ENCODE measurements around the gene TMPRSS3. TPM values are rescaled to one million over a fixed set of nuclear protein-coding genes. Genes with fewer than 3 reads are reported as not detected.

TMPRSS3 gene
- total and polyA plus RNA-seq, 7 donors = 0.16 to 1.3 (median 0.60) TPM; not detected in 4

- no peak overlapping the region for H3K27ac ChIP-seq
- no peaks in the 10 kb centered on the region for H3K4me1 ChIP-seq
- no peak for DNase-seq
- peaks cover 0 to 3% (median 0%) of the 10 kb centered on the region in 4 donors for H3K9me3 ChIP-seq
- WGBS, 2 donors = 60 to 79% methylated on average over 10 of the region's 10 CpGs
- no peaks in the 10 kb centered on the region for H3K36me3 ChIP-seq
- TF ChIP-seq EP300 (IDR thresholded peaks at IDR 0.05) = no peak
- TF ChIP-seq, protein P1, sequence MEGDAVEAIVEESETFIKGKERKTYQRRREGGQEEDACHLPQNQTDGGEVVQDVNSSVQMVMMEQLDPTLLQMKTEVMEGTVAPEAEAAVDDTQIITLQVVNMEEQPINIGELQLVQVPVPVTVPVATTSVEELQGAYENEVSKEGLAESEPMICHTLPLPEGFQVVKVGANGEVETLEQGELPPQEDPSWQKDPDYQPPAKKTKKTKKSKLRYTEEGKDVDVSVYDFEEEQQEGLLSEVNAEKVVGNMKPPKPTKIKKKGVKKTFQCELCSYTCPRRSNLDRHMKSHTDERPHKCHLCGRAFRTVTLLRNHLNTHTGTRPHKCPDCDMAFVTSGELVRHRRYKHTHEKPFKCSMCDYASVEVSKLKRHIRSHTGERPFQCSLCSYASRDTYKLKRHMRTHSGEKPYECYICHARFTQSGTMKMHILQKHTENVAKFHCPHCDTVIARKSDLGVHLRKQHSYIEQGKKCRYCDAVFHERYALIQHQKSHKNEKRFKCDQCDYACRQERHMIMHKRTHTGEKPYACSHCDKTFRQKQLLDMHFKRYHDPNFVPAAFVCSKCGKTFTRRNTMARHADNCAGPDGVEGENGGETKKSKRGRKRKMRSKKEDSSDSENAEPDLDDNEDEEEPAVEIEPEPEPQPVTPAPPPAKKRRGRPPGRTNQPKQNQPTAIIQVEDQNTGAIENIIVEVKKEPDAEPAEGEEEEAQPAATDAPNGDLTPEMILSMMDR (IDR thresholded peaks at IDR 0.05) = no peak
- no peak for TF ChIP-seq POLR2A (IDR thresholded peaks at IDR 0.05)
- no peak for TF ChIP-seq POLR2AphosphoS5 (IDR thresholded peaks at IDR 0.05)
- intact Hi-C loops (cut with DNase I) = no loop called here
- H3K4me3 ChIP-seq = no peak overlapping the region
- H3K27me3 ChIP-seq = peaks cover 0 to 29% (median 2%) of the 10 kb centered on the region in 3 donors
These were observed 27.4 kb upstream of the TMPRSS3 start for GRCh38 chr21:42423197-42423675.

DNA sequence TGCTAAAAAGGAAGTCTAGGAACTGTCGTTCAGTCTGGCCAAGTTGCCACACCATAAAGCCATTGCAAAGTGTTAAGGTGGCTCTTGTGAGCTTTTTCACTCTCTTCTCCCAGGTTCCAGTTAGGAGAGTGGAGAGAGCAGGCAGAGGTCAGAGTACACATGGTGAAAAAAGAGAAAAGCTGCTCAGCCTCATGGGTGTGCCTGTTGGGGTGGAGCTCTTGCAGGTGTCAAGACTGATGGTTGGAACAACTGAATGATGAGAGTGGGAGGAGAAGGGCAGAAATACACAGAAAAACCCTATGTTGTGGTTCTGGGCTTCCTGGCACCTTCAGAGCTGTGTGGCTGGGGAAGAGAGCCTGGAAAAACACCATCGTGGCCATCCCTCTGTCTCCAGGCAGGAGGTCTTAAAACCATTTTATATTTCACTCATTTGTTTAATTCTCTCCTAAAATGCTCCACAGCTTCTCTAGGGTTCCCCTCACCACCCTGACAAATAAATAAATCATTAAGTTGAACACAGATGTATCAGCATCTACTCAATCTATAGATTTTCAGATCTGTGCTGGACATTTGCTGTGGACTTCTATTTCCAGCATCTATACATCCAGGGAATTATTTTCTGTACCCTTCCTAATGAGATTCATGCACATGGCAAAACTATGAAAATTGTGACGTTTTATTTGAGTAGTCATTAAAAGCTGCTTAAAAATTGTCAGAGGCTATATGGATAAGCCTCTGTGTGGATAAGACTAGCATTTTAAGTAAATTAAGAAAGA is 25.4 kb upstream of the TMPRSS3 start:
- no peaks in the 10 kb centered on the region for H3K36me3 ChIP-seq
- H3K4me1 ChIP-seq = no peaks in the 10 kb centered on the region
- intact Hi-C loops (cut with DNase I) = no loop called here
- H3K9me3 ChIP-seq = peaks cover 0 to 3% (median 0%) of the 10 kb centered on the region in 4 donors
- no peak overlapping the region for H3K4me3 ChIP-seq
- H3K27me3 ChIP-seq = peaks cover 0 to 23% (median 4%) of the 10 kb centered on the region in 3 donors
- DNase-seq = no peak
- 49 to 57% methylated on average over 3 of the region's 3 CpGs for whole genome bisulfite sequencing, 2 donors
- TF ChIP-seq POLR2A (IDR thresholded peaks at IDR 0.05) = no peak
- TF ChIP-seq POLR2AphosphoS5 (IDR thresholded peaks at IDR 0.05) = no peak
- no peak overlapping the region for H3K27ac ChIP-seq

GRCh38 chr21:42419845-42420244 is 24.0 kb upstream of the TMPRSS3 start:
- WGBS, 2 donors = 96 to 97% methylated on average over 6 of the region's 6 CpGs
- DNase-seq = no peak
- no peak overlapping the region for H3K27ac ChIP-seq
- H3K4me1 ChIP-seq = no peaks in the 10 kb centered on the region
- TF ChIP-seq POLR2A (IDR thresholded peaks at IDR 0.05) (no peak), EP300 (IDR thresholded peaks at IDR 0.05) (no peak), POLR2AphosphoS5 (IDR thresholded peaks at IDR 0.05) (no peak)
- TF ChIP-seq, protein P1 (IDR thresholded peaks at IDR 0.05) = no peak
- peaks cover 0 to 21% (median 4%) of the 10 kb centered on the region in 3 donors for H3K27me3 ChIP-seq
- H3K36me3 ChIP-seq = no peaks in the 10 kb centered on the region
- H3K9me3 ChIP-seq = peaks cover 0 to 3% (median 0%) of the 10 kb centered on the region in 4 donors
- H3K4me3 ChIP-seq = no peak overlapping the region
- intact Hi-C loops (cut with DNase I) = no loop called here

DNA sequence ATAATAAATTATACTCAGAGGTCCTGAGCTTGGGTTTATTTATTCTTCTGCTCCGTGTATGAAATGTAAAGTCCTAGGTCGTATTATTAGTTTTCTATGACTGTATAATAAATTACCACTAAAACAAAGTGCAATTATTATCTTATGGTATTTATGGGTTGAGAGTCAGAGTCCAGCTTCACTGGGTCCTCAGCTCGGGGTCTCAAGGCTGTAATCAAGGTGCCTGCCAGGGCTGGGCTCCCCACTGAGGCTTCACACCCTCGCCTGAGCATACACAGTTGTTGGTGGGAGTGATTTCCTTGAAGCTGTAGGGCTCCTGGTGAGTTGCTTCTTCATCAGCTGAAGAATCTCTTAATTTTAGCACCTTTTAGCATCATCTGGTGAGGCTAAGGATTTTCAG is 23.0 kb upstream of the TMPRSS3 start:
- 70 to 75% methylated on average over 4 of the region's 4 CpGs for WGBS, 2 donors
- peaks cover 0 to 3% (median 0%) of the 10 kb centered on the region in 4 donors for H3K9me3 ChIP-seq
- H3K27ac ChIP-seq = no peak overlapping the region
- TF ChIP-seq EP300 (IDR thresholded peaks at IDR 0.05) (no peak), POLR2AphosphoS5 (IDR thresholded peaks at IDR 0.05) (no peak), POLR2A (IDR thresholded peaks at IDR 0.05) (no peak)
- TF ChIP-seq, protein P1 (IDR thresholded peaks at IDR 0.05) = no peak
- DNase-seq = no peak
- H3K27me3 ChIP-seq = peaks cover 0 to 24% (median 4%) of the 10 kb centered on the region in 3 donors
- no peaks in the 10 kb centered on the region for H3K36me3 ChIP-seq
- H3K4me1 ChIP-seq = no peaks in the 10 kb centered on the region
- no peak overlapping the region for H3K4me3 ChIP-seq
- intact Hi-C loops (cut with DNase I) = no loop called here

DNA sequence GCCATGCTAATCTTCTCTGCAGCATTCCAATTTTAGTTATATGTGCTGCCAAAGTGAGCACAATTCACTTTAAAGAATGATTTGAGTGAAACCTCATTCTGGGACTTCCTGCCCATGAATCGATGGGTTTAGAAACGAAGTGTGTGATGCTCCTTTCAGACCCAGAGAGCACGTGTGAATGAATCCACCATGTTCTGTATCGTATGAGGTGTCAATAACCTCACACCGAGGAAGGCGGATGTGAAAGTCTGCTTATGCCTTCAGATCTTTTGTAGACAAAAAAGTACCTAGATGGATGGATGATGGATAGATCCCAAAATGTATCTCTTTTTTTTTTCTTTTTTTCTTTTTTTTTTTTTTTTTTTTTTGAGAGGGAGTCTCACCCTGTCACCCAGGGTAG is 21.7 kb upstream of the TMPRSS3 start:
- no peaks in the 10 kb centered on the region for H3K4me1 ChIP-seq
- intact Hi-C loops (cut with DNase I) = no loop called here
- 75 to 87% methylated on average over 6 of the region's 6 CpGs for WGBS, 2 donors
- DNase-seq = no peak
- no peak overlapping the region for H3K4me3 ChIP-seq
- peaks cover 0 to 3% (median 0%) of the 10 kb centered on the region in 4 donors for H3K9me3 ChIP-seq
- no peak overlapping the region for H3K27ac ChIP-seq
- TF ChIP-seq POLR2A (IDR thresholded peaks at IDR 0.05) = no peak
- no peak for TF ChIP-seq EP300 (IDR thresholded peaks at IDR 0.05)
- TF ChIP-seq, protein P1 (IDR thresholded peaks at IDR 0.05) = no peak
- no peak for TF ChIP-seq POLR2AphosphoS5 (IDR thresholded peaks at IDR 0.05)
- H3K36me3 ChIP-seq = no peaks in the 10 kb centered on the region
- peaks cover 0 to 24% (median 4%) of the 10 kb centered on the region in 3 donors for H3K27me3 ChIP-seq
